GM12878 (cell line): ENCODE measurements around the gene EPHA2. TPM values are rescaled to one million over a fixed set of nuclear protein-coding genes. Genes with fewer than 3 reads are reported as not detected.
A peak's percentile ranks its signal among the peaks of the same experiment; 100 is the strongest.

Source experiments
- ATAC-seq: fragments of 200-7000 bp; cut with Tn5 transposase; 3 replicates; pipeline ENCODE4 v1.9.1; 2020; ENCODE audit warnings: mild to moderate bottlenecking, moderate library complexity
- BruUV-seq: library from RNA; stranded (reverse); fragments of 400-500 nt; replicated peaks from 2 replicates; lab custom pipeline; 2021; lab: Mats Ljungman, UMichigan
- CTCF ChIA-PET: fragments of 300-600 bp; sonication (Branson Sonifier 250); formaldehyde crosslinking; extraction: SDS; loops from one replicate; lab custom pipeline; 2021; ENCODE audit warnings: inconsistent platforms; lab: Yijun Ruan, JAX
- POLR2A ChIA-PET: fragments of 350-600 bp; formaldehyde crosslinking; extraction: SDS; loops from one replicate; lab custom pipeline; 2021; ENCODE audit warnings: inconsistent platforms; lab: Charles Lee
- RAD21 ChIA-PET: fragments of 300-600 bp; sonication (Branson Sonifier 250); formaldehyde crosslinking; loops from one replicate; lab custom pipeline; 2023; ENCODE audit warnings: antibody characterized with exemption; ENCODE audit not compliant: unreplicated experiment; lab: Charles Lee
- SMC1A ChIA-PET: fragments of 300-600 bp; sonication (Branson Sonifier 250); formaldehyde crosslinking; loops from one replicate; lab custom pipeline; 2023; ENCODE audit not compliant: unreplicated experiment, uncharacterized antibody; lab: Charles Lee
- DNase-seq: peaks from one replicate; pipeline ENCODE4 v3.0.0-alpha.2; 2011; ENCODE audit warnings: low read depth, low spot score
- FAIRE-seq: peaks from 3 replicates; lab custom pipeline; 2011; peaks lifted over from hg19 to GRCh38; lab: Jason Lieb, UNC
- H2AFZ ChIP-seq: 2 replicates; pipeline ENCODE4 v1.6.0; 2011; ENCODE audit warnings: low read depth, low read length, control low read depth; ENCODE audit not compliant: control insufficient read depth
- H3K27ac ChIP-seq: 2 replicates; pipeline ENCODE4 v1.5.1; 2011; ENCODE audit warnings: control low read depth; ENCODE audit not compliant: control insufficient read depth, insufficient read depth
- H3K27me3 ChIP-seq, 2 experiments: replicated peaks in 1 of 2; 2 replicates each; pipeline versions ENCODE4 v1.6.0 to v1.6.1; 2011; ENCODE audit warnings: low read length in 1 of 2; ENCODE audit not compliant: control insufficient read depth in 2 of 2, insufficient read depth in 2 of 2
- H3K36me3 ChIP-seq, 2 experiments: 2 replicates each; pipeline ENCODE4 v1.5.1; 2011; ENCODE audit warnings: low read length in 1 of 2; ENCODE audit not compliant: control insufficient read depth in 2 of 2, insufficient read depth in 2 of 2
- H3K4me1 ChIP-seq: 2 replicates; pipeline ENCODE4 v1.6.1; 2011; ENCODE audit warnings: mild to moderate bottlenecking, low read length, moderate library complexity, mixed read lengths; ENCODE audit not compliant: control insufficient read depth, insufficient read depth
- H3K4me2 ChIP-seq: 2 replicates; pipeline ENCODE4 v1.6.0; 2011; ENCODE audit warnings: control low read depth; ENCODE audit not compliant: control insufficient read depth, insufficient read depth
- H3K4me3 ChIP-seq: fragments of 200-600 bp; sonication (generic); 2 replicates; pipeline ENCODE4 v1.5.1; 2016
- H3K79me2 ChIP-seq: 2 replicates; pipeline ENCODE4 v1.6.0; 2011; ENCODE audit warnings: low read length; ENCODE audit not compliant: control insufficient read depth, insufficient read depth
- H3K9ac ChIP-seq: 2 replicates; pipeline ENCODE4 v1.8.0; 2011; ENCODE audit warnings: low read length, control low read depth, mixed read lengths; ENCODE audit not compliant: control insufficient read depth, insufficient read depth
- H3K9me3 ChIP-seq: replicated peaks from 3 replicates; pipeline ENCODE4 v1.5.1; 2011; ENCODE audit warnings: mild to moderate bottlenecking, low read length; ENCODE audit not compliant: control insufficient read depth, insufficient read depth
- H4K20me1 ChIP-seq: 2 replicates; pipeline ENCODE4 v1.6.0; 2011; ENCODE audit not compliant: control insufficient read depth, insufficient read depth
- EED ChIP-seq: sonication (generic); IDR thresholded peaks from 2 replicates; pipeline ENCODE4 v1.6.1; 2016; ENCODE audit warnings: antibody characterized with exemption, low read depth
- EGR1 ChIP-seq, 2 experiments: IDR thresholded peaks; 1 replicate in 1 of 2; 2 replicates in 1 of 2; pipeline ENCODE4 v1.6.1; 2011 to 2012; ENCODE audit warnings: low read depth in 2 of 2, low read length in 2 of 2, borderline replicate concordance in 1 of 2, mild to moderate bottlenecking in 1 of 2, moderate library complexity in 1 of 2
- IKZF1 ChIP-seq: fragments of 450-650 bp; conservative IDR thresholded peaks from 2 replicates; pipeline ENCODE4 v1.6.1; 2017; ENCODE audit warnings: antibody characterized with exemption, mild to moderate bottlenecking
- RUNX3 ChIP-seq: IDR thresholded peaks from 2 replicates; pipeline ENCODE4 v1.6.1; 2012; ENCODE audit warnings: low read length, inconsistent platforms
- SREBF1 ChIP-seq: IDR thresholded peaks from 2 replicates; pipeline ENCODE4 v1.6.1; 2012; ENCODE audit warnings: mild to moderate bottlenecking, low read length
- TCF7 ChIP-seq: IDR thresholded peaks from 2 replicates; pipeline ENCODE4 v1.6.1; 2014; ENCODE audit warnings: antibody characterized with exemption, borderline replicate concordance
- WGBS: methylation state at CpG from one replicate; pipeline ENCODE4 v1.1.6; 2016; ENCODE audit warnings: low lambda C conversion rate; ENCODE audit not compliant: insufficient replicate concordance, insufficient coverage; ENCODE audit errors: missing lambda C conversion rate; 5-methylcytosine and 5-hydroxymethylcytosine counted together
- in situ Hi-C: fragments of 300-500 bp; cut with MboI; formaldehyde crosslinking; loops from 9 replicates; pipeline ENCODE4 v1.14.3; 2018; ENCODE audit warnings: mixed read lengths
- intact Hi-C: fragments of 100-400 bp; cut with micrococcal nuclease; formaldehyde crosslinking; loops from one replicate; pipeline ENCODE4 v1.14.2; 2022; ENCODE audit not compliant: unreplicated experiment
- polyA plus RNA-seq, 11 experiments: library from polyadenylated mRNA; depleted of rRNA in 4 of 11; unstranded in 6 of 11; stranded (reverse) in 5 of 11; fragments of >200 nt; fragmentation: Nextera tagmentation in 4 of 11; fragmentation: Illumina TruSeq in 1 of 11; extraction: Ambion mirVana in 4 of 11; extraction: Trizol in 1 of 11; gene quantifications; 1 replicate in 1 of 11; 2 replicates in 10 of 11; pipeline versions ENCODE4 v1.2.1 to v1.2.3, GENCODE V29; 2011 to 2016; ENCODE audit warnings: inconsistent platforms in 2 of 11, missing spikeins in 2 of 11, low read depth in 1 of 11
- total RNA-seq, 4 experiments: library from RNA; depleted of rRNA in 3 of 4; stranded (reverse); fragments of >200 nt in 3 of 4; fragmentation: Illumina TruSeq in 1 of 4; extraction: Trizol in 1 of 4; gene quantifications; 2 replicates each; pipeline versions ENCODE4 v1.2.1 to v1.2.3, GENCODE V29; 2013 to 2021
- TF ChIP-seq, protein P1 (sequence below): IDR thresholded peaks from 2 replicates; pipeline ENCODE4 v1.6.1; 2012; ENCODE audit warnings: low read depth, low read length, improper control_type of control experiment

The EPHA2 gene
- total and polyA plus RNA-seq, 10 of the 15 experiments (the other 5 are each of a cell fraction or from before 2014, with no cell fraction given), result 0.04 to 0.51 (median 0.23) TPM; not detected in 2

DNA sequence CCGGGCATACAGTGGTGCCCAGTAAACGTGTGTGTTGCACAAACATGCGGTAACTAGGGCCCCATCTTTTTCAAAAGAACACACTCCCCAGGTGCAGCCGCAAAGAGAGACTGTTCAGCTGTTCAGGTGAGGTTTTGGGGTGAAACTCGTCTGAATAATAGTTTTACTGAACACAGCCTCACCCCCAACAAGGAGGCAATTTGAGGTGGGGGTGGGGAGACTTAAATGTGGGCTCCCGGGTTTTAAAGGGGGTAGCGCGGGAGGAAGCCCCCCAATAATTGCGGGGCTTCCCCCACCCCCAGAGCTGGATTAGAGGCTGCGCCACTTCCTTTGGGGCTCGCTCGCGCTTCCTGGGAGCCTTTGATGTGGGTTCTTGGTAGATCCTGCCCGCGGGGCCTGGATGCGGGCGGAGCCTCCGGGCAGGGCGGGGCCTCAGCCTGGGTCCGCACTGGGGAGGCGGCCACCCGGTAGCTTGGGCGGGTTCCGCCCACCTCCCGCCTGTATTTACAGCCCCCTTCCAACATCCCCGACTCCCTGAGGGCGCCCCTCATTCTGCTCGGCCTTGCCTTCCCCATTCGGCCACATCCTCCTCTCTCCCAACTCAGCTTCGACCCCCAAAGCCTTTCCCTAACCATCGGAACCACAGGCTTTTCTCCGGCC, 6.4 kb upstream of the EPHA2 start:
- Histone ChIP-seq H3K79me2 (no peaks in the 10 kb centered on the region), H3K4me2 (peak overlapping the region; percentile 25; the same call in 1 of the 2 replicates), H3K9ac (no peak overlapping the region), H3K9me3 (no peaks in the 10 kb centered on the region), H2AFZ (peak overlapping the region; percentile 23; the same call in 1 of the 2 replicates), H3K27me3 (no peaks in the 10 kb centered on the region), H3K4me1 (no peaks in the 10 kb centered on the region; the same call in none of the 2 replicates), H3K4me3 (no peak overlapping the region; the same call in 1 of the 2 replicates), H3K27ac (no peak overlapping the region), H4K20me1 (no peaks in the 10 kb centered on the region), H3K36me3 (no peaks in the 10 kb centered on the region)
- WGBS, result 26% methylated on average over 28 of the region's 32 CpGs
- FAIRE-seq (no peak), ATAC-seq (peak; percentile 64), DNase-seq (no peak)
- BruUV-seq, result no TSS peak
- intact Hi-C loops (no loop called here), in situ Hi-C loops (no loop called here)
- SMC1A ChIA-PET, result interaction anchor here (1.2 kb wide), 1 partner anchor 83 kb away, joined by 4 read pairs; no protein-coding TSS in a partner anchor
- TF ChIP-seq, protein P1, sequence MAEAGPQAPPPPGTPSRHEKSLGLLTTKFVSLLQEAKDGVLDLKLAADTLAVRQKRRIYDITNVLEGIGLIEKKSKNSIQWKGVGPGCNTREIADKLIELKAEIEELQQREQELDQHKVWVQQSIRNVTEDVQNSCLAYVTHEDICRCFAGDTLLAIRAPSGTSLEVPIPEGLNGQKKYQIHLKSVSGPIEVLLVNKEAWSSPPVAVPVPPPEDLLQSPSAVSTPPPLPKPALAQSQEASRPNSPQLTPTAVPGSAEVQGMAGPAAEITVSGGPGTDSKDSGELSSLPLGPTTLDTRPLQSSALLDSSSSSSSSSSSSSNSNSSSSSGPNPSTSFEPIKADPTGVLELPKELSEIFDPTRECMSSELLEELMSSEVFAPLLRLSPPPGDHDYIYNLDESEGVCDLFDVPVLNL, result no peak
- TF ChIP-seq RUNX3 (peak; percentile 73), IKZF1 (peak; percentile 43; the same call in 1 of the 2 replicates), EGR1 (IDR thresholded peaks at IDR 0.05; ENCODE audit: borderline replicate concordance in 1 of 2, low read depth in 2 of 2, low read length in 2 of 2) (0 out of 3 replicates have a peak, but pooled peaks of 1 of the 2 experiments have one; percentile 29), SREBF1 (no peak), TCF7 (peak; percentile 72), EED (peak; percentile 49; the same call in 1 of the 2 replicates)
- RAD21 ChIA-PET, result no interaction called here
- CTCF ChIA-PET, result interaction anchor here (0.6 to 0.7 kb wide), 3 partner anchors 19 to 84 kb away, joined by 3 to 4 read pairs (median 3); no protein-coding TSS in a partner anchor
- POLR2A ChIA-PET, result interaction anchor here (0.6 kb wide), 1 partner anchor 45 kb away, joined by 3 read pairs; no protein-coding TSS in a partner anchor
